K562 (cell line): ENCODE measurements around the gene FBRS. TPM values are rescaled to one million over a fixed set of nuclear protein-coding genes. Genes with fewer than 3 reads are reported as not detected.
A peak's percentile ranks its signal among the peaks of the same experiment; 100 is the strongest.

Experiments used
- ATAC-seq: fragments of 200-7000 bp; cut with Tn5 transposase; 3 replicates; pipeline ENCODE4 v1.9.1; 2020; ENCODE audit warnings: moderate library complexity
- BruUV-seq: library from RNA; stranded (reverse); fragments of 400-500 nt; replicated peaks from 2 replicates; lab custom pipeline; 2021; lab: Mats Ljungman, UMichigan
- CTCF ChIA-PET: fragments of 300-600 bp; formaldehyde crosslinking; extraction: SDS; loops from one replicate; lab custom pipeline; 2021; ENCODE audit warnings: low intra/inter-chr PET ratio; lab: Yijun Ruan, JAX
- POLR2A ChIA-PET: fragments of 300-600, 350-650 bp; sonication (Branson Sonifier 250); formaldehyde crosslinking; extraction: SDS; loops from one replicate; lab custom pipeline; 2021; ENCODE audit warnings: antibody characterized with exemption, inconsistent platforms; lab: Yijun Ruan, JAX
- DNase-seq, 4 experiments: peaks; one replicate each; pipeline versions ENCODE4 v3.0.0 to v3.0.0-alpha.2; 2011 to 2018; ENCODE audit warnings: low spot score in 3 of 4, mixed read lengths in 3 of 4; ENCODE audit errors: extremely low read depth in 1 of 4
- FAIRE-seq: peaks from 2 replicates; lab custom pipeline; 2011; peaks lifted over from hg19 to GRCh38; lab: Jason Lieb, UNC
- H2AFZ ChIP-seq: 2 replicates; pipeline ENCODE4 v1.6.0; 2011; ENCODE audit warnings: low read depth, low read length, control low read depth, inconsistent platforms
- H3K27ac ChIP-seq: fragments of 200-600 bp; 3 replicates; pipeline ENCODE4 v1.8.0; 2011; ENCODE audit warnings: low read depth, mild to moderate bottlenecking, control low read depth, inconsistent platforms, low read length, moderate library complexity, mixed read lengths; ENCODE audit errors: extremely low read depth
- H3K27me3 ChIP-seq, 2 experiments: fragments of 300-600 bp in 1 of 2; 2 replicates in 1 of 2; 3 replicates in 1 of 2; pipeline versions ENCODE4 v1.6.0 to v1.8.0; 2011; ENCODE audit warnings: inconsistent platforms in 2 of 2, low read length in 2 of 2, mild to moderate bottlenecking in 1 of 2, mixed read lengths in 1 of 2, moderate library complexity in 1 of 2; ENCODE audit not compliant: control insufficient read depth in 2 of 2, insufficient read depth in 2 of 2
- H3K36me3 ChIP-seq: fragments of 300-600 bp; 3 replicates; pipeline ENCODE4 v1.8.0; 2011; ENCODE audit warnings: mild to moderate bottlenecking, low read length, inconsistent platforms; ENCODE audit not compliant: control insufficient read depth, insufficient read depth
- H3K4me1 ChIP-seq, 2 experiments: fragments of 200-600 bp in 1 of 2; replicated peaks in 1 of 2; 2 replicates in 1 of 2; 3 replicates in 1 of 2; pipeline versions ENCODE4 v1.5.1 to v1.8.0; 2011; ENCODE audit warnings: inconsistent platforms in 2 of 2, low read length in 2 of 2, mild to moderate bottlenecking in 1 of 2, mixed read lengths in 1 of 2, moderate library complexity in 1 of 2; ENCODE audit not compliant: control insufficient read depth in 2 of 2, insufficient read depth in 2 of 2
- H3K4me2 ChIP-seq: 2 replicates; pipeline ENCODE4 v1.6.1; 2011; ENCODE audit warnings: low read length, control low read depth, inconsistent platforms, mixed read lengths; ENCODE audit not compliant: insufficient read depth
- H3K4me3 ChIP-seq: fragments of 200-600 bp; sonication (generic), shearing (Covaris generic); 2 replicates; pipeline ENCODE4 v1.5.1; 2016; ENCODE audit warnings: control low read depth, inconsistent platforms
- H3K79me2 ChIP-seq: fragments of 200-600 bp; 3 replicates; pipeline ENCODE4 v1.8.0; 2011; ENCODE audit warnings: low read length, inconsistent platforms; ENCODE audit not compliant: control insufficient read depth, insufficient read depth
- H3K9ac ChIP-seq, 2 experiments: 2 replicates each; pipeline versions ENCODE4 v1.6.0 to v1.6.1; 2011; ENCODE audit warnings: low read depth in 2 of 2, low read length in 2 of 2, control low read depth in 1 of 2, inconsistent platforms in 1 of 2, mild to moderate bottlenecking in 1 of 2, mixed read lengths in 1 of 2; ENCODE audit not compliant: insufficient read depth in 1 of 2
- H3K9me1 ChIP-seq: one replicate; pipeline ENCODE4 v1.6.0; 2011; ENCODE audit warnings: inconsistent platforms, mild to moderate bottlenecking, low read length, moderate library complexity; ENCODE audit not compliant: control insufficient read depth, insufficient read depth
- H3K9me3 ChIP-seq: replicated peaks from 2 replicates; pipeline ENCODE4 v1.5.1; 2011; ENCODE audit warnings: low read depth, low read length, inconsistent platforms; ENCODE audit not compliant: control insufficient read depth, insufficient read depth
- H4K20me1 ChIP-seq: replicated peaks from 2 replicates; pipeline ENCODE4 v1.6.1; 2011; ENCODE audit warnings: low read length, inconsistent platforms, mixed read lengths; ENCODE audit not compliant: control insufficient read depth, insufficient read depth
- CBX5 ChIP-seq: IDR thresholded peaks from 2 replicates; pipeline ENCODE4 v1.6.1; 2014; ENCODE audit warnings: low read depth, borderline replicate concordance
- CHD1 ChIP-seq: fragments of 200-600 bp; sonication (generic); IDR thresholded peaks from one replicate; pipeline ENCODE4 v1.6.1; 2012; ENCODE audit warnings: mild to moderate bottlenecking, moderate library complexity, low read length, inconsistent platforms
- ERF ChIP-seq: fragments of 450-650 bp; formaldehyde crosslinking; IDR thresholded peaks from 2 replicates; pipeline ENCODE4 v1.4.0; 2020; ENCODE audit warnings: mild to moderate bottlenecking, mixed read lengths
- FOXA3 ChIP-seq, 2 experiments: fragments of 450-650 bp in 1 of 2; sonication (generic) in 1 of 2; formaldehyde crosslinking; IDR thresholded peaks in 1 of 2; conservative IDR thresholded peaks in 1 of 2; 2 replicates each; pipeline versions ENCODE4 v1.4.0 to v1.8.0; 2020 to 2022; ENCODE audit warnings: mild to moderate bottlenecking in 2 of 2, missing genetic modification reagents in 1 of 2
- GTF2E2 ChIP-seq: fragments of 200-800 bp; sonication (Bioruptor generic); IDR thresholded peaks from 2 replicates; pipeline ENCODE4 v1.6.1; 2016; ENCODE audit warnings: missing genetic modification characterization, missing compliant biosample characterization
- L3MBTL2 ChIP-seq: fragments of 450-650 bp; IDR thresholded peaks from 2 replicates; pipeline ENCODE4 v1.6.1; 2016; ENCODE audit warnings: mild to moderate bottlenecking, moderate library complexity
- NONO ChIP-seq, 2 experiments: fragments of 200-400 bp in 1 of 2; fragments of 450-650 bp in 1 of 2; formaldehyde crosslinking in 1 of 2; IDR thresholded peaks; 2 replicates each; pipeline ENCODE4 v1.6.1; 2017; ENCODE audit warnings: low read depth in 2 of 2, mild to moderate bottlenecking in 2 of 2, moderate library complexity in 2 of 2, low read length in 1 of 2
- SRSF1 ChIP-seq: fragments of 200-400 bp; formaldehyde crosslinking; IDR thresholded peaks from 2 replicates; pipeline ENCODE4 v1.6.1; 2017; ENCODE audit warnings: mild to moderate bottlenecking, low read depth, low read length, moderate library complexity
- WGBS: fragments of 100-300 bp; shearing (Covaris generic); methylation state at CpG from one replicate; pipeline ENCODE4 v1.1.6; 2016; ENCODE audit warnings: low coverage, mixed read lengths; ENCODE audit not compliant: insufficient coverage; ENCODE audit errors: missing lambda C conversion rate; 5-methylcytosine and 5-hydroxymethylcytosine counted together
- in situ Hi-C: fragments of 300-500 bp; cut with MboI; formaldehyde crosslinking; loops from 4 replicates; pipeline ENCODE4 v1.15.0; 2018; ENCODE audit warnings: inconsistent platforms, mixed read lengths
- intact Hi-C: fragments of 100-400 bp; cut with micrococcal nuclease; formaldehyde crosslinking; loops from 2 replicates; pipeline ENCODE4 v1.14.2; 2022
- polyA plus RNA-seq, 8 experiments: library from polyadenylated mRNA; depleted of rRNA in 4 of 8; stranded (reverse) in 5 of 8; unstranded in 3 of 8; fragments of >200 nt; fragmentation: Nextera tagmentation in 2 of 8; fragmentation: Illumina TruSeq in 1 of 8; extraction: Ambion mirVana in 2 of 8; extraction: Trizol in 1 of 8; gene quantifications; 2 replicates each; pipeline versions ENCODE4 v1.2.1 to v1.2.3, GENCODE V29; 2011 to 2014; ENCODE audit warnings: inconsistent platforms in 1 of 8, missing spikeins in 1 of 8
- total RNA-seq, 7 experiments: library from RNA; depleted of rRNA in 6 of 7; stranded (reverse); fragments of >200 nt in 6 of 7; fragmentation: Illumina TruSeq in 2 of 7; extraction: Trizol in 2 of 7; gene quantifications; 2 replicates each; pipeline versions ENCODE4 v1.2.1 to v1.2.3, GENCODE V29; 2011 to 2021; ENCODE audit warnings: low replicate concordance in 1 of 7
- TF ChIP-seq, protein P1 (sequence below): fragments of 450-650 bp; formaldehyde crosslinking; conservative IDR thresholded peaks from 2 replicates; pipeline ENCODE4 v1.4.0; 2022; ENCODE audit warnings: mild to moderate bottlenecking, missing genetic modification characterization
- TF ChIP-seq, protein P2 (sequence below): fragments of 150-350 bp; IDR thresholded peaks from 2 replicates; pipeline ENCODE4 v1.6.1; 2014; ENCODE audit warnings: low read depth, mild to moderate bottlenecking, low read length, borderline replicate concordance
- TF ChIP-seq, protein P3 (sequence below): fragments of 450-650 bp; formaldehyde crosslinking; IDR thresholded peaks from 2 replicates; pipeline ENCODE4 v1.4.0; 2022; ENCODE audit warnings: missing genetic modification characterization
- TF ChIP-seq, protein P4 (sequence below): conservative IDR thresholded peaks from 2 replicates; pipeline ENCODE4 v1.6.1; 2011; ENCODE audit warnings: low read depth, mild to moderate bottlenecking, low read length; ENCODE audit not compliant: control insufficient read depth

The FBRS gene
- total and polyA plus RNA-seq, 9 of the 15 experiments (the other 6 are each of a cell fraction or from before 2014, with no cell fraction given): 0.32 to 59.5 (median 13.1) TPM

DNA sequence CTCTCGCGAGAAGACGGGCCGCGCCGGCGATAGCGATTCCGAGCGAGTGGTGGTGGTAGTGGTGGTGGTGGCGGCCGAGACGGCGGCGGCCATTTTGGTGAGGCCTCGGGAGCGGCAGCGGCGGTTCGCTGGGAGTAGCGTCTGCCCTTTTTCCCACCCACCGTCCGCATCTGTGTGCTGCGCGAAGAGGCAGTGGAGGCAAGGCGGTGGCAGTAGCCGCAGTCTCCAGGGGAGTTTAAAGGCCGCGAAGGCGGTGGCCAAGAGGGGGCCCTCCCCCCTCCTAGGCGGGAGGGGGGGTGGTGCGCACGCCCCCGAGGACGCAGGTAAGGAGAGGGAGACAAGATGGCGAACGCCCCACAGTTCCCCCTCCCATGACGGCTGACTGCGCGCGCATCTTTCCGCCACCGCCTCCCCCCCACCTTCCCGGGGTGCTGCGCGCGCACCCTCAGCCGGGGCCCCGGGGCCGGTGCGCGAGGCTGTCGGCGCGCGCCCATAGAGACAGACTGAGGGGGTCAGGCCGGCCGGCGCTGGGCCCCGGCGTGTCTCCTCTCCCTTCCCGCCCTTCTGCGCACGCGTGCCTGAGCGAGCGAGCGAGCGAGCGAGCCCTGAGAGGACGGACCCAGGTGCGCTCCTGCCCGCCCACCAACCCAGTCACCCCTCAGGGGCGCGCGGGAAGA lies 40.0 kb downstream of the FBRS start:
- H3K4me1 ChIP-seq: peaks cover 26 to 27% of the 10 kb centered on the region in 2 experiments
- peak; percentile 82 for ATAC-seq
- peak overlapping the region; percentile 99 for H2AFZ ChIP-seq
- peak; percentile 97 to 99 (median 98) for DNase-seq
- H3K9me3 ChIP-seq: no peaks in the 10 kb centered on the region
- under 1% methylated on average over 50 of the region's 76 CpGs for WGBS
- 0 out of 2 replicates have a peak, but pooled peaks cover 7% of the 10 kb centered on the region for H4K20me1 ChIP-seq
- no TSS peak for BruUV-seq
- ChIA-PET POLR2A (interaction anchor here (0.5 to 1.6 kb wide), 8 partner anchors 9 to 819 kb away, joined by 3 to 5 read pairs (median 3); partner anchors contain the start of genes PRR14 and ZNF764), CTCF (interaction anchor here (0.6 kb wide), 1 partner anchor 244 kb away, joined by 3 read pairs; no protein-coding TSS in a partner anchor)
- peak overlapping the region; percentile 100 for H3K27ac ChIP-seq
- no peaks in the 10 kb centered on the region for H3K27me3 ChIP-seq
- FAIRE-seq: no peak
- peak overlapping the region; percentile 99 to 100 for H3K9ac ChIP-seq
- H3K9me1 ChIP-seq: no peaks in the 10 kb centered on the region
- peak overlapping the region; percentile 95 for H3K4me2 ChIP-seq
- intact Hi-C loops (loop anchor here (2.0 to 10.0 kb wide), 3 partner anchors 39 to 163 kb away; partner anchors contain the start of genes FBRS and ZNF747), in situ Hi-C loops (no loop called here)
- H3K36me3 ChIP-seq: peaks cover 38% of the 10 kb centered on the region
- peak overlapping the region; percentile 82 for H3K4me3 ChIP-seq
- peaks cover 42% of the 10 kb centered on the region for H3K79me2 ChIP-seq
- TF ChIP-seq FOXA3 (CRISPR knock-in tag; conservative IDR thresholded peaks at IDR 0.05 in 1 of 2, IDR thresholded peaks at IDR 0.05 in 1 of 2): peak in 1 of 2 experiments; percentile 55; a peak in 1 of 4 replicates
- TF ChIP-seq CBX5: 0 out of 2 replicates have a peak, but pooled peaks have one; percentile 52
- TF ChIP-seq, protein P1, sequence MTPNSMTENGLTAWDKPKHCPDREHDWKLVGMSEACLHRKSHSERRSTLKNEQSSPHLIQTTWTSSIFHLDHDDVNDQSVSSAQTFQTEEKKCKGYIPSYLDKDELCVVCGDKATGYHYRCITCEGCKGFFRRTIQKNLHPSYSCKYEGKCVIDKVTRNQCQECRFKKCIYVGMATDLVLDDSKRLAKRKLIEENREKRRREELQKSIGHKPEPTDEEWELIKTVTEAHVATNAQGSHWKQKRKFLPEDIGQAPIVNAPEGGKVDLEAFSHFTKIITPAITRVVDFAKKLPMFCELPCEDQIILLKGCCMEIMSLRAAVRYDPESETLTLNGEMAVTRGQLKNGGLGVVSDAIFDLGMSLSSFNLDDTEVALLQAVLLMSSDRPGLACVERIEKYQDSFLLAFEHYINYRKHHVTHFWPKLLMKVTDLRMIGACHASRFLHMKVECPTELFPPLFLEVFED: peak; percentile 88
- peak; percentile 77; the same call in 1 of the 2 replicates for TF ChIP-seq ERF (CRISPR knock-in tag)
- TF ChIP-seq CHD1: peak; percentile 89
- TF ChIP-seq, protein P2, sequence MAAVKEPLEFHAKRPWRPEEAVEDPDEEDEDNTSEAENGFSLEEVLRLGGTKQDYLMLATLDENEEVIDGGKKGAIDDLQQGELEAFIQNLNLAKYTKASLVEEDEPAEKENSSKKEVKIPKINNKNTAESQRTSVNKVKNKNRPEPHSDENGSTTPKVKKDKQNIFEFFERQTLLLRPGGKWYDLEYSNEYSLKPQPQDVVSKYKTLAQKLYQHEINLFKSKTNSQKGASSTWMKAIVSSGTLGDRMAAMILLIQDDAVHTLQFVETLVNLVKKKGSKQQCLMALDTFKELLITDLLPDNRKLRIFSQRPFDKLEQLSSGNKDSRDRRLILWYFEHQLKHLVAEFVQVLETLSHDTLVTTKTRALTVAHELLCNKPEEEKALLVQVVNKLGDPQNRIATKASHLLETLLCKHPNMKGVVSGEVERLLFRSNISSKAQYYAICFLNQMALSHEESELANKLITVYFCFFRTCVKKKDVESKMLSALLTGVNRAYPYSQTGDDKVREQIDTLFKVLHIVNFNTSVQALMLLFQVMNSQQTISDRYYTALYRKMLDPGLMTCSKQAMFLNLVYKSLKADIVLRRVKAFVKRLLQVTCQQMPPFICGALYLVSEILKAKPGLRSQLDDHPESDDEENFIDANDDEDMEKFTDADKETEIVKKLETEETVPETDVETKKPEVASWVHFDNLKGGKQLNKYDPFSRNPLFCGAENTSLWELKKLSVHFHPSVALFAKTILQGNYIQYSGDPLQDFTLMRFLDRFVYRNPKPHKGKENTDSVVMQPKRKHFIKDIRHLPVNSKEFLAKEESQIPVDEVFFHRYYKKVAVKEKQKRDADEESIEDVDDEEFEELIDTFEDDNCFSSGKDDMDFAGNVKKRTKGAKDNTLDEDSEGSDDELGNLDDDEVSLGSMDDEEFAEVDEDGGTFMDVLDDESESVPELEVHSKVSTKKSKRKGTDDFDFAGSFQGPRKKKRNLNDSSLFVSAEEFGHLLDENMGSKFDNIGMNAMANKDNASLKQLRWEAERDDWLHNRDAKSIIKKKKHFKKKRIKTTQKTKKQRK: no peak
- TF ChIP-seq, protein P3, sequence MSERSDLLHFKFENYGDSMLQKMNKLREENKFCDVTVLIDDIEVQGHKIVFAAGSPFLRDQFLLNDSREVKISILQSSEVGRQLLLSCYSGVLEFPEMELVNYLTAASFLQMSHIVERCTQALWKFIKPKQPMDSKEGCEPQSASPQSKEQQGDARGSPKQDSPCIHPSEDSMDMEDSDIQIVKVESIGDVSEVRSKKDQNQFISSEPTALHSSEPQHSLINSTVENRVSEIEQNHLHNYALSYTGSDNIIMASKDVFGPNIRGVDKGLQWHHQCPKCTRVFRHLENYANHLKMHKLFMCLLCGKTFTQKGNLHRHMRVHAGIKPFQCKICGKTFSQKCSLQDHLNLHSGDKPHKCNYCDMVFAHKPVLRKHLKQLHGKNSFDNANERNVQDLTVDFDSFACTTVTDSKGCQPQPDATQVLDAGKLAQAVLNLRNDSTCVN (CRISPR knock-in tag): 0 out of 2 replicates have a peak, but pooled peaks have one; percentile 20
- TF ChIP-seq, protein P4, sequence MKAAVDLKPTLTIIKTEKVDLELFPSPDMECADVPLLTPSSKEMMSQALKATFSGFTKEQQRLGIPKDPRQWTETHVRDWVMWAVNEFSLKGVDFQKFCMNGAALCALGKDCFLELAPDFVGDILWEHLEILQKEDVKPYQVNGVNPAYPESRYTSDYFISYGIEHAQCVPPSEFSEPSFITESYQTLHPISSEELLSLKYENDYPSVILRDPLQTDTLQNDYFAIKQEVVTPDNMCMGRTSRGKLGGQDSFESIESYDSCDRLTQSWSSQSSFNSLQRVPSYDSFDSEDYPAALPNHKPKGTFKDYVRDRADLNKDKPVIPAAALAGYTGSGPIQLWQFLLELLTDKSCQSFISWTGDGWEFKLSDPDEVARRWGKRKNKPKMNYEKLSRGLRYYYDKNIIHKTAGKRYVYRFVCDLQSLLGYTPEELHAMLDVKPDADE: peak; percentile 34; the same call in 1 of the 2 replicates
- TF ChIP-seq L3MBTL2: no peak
- peak; percentile 80 to 86; a peak in 3 of 4 replicates for TF ChIP-seq NONO (IDR thresholded peaks at IDR 0.05; ENCODE audit: low read depth in 2 of 2, low read length in 1 of 2)
- peak; percentile 91 for TF ChIP-seq SRSF1
- peak; percentile 92; the same call in 1 of the 2 replicates for TF ChIP-seq GTF2E2 (tag)
